Mammary epithelial cell (primary cell): ENCODE data around the gene TYSND1.

ENCODE experiments used
- EZH2 ChIP-seq: IDR thresholded peaks from 2 replicates; pipeline ENCODE4 v1.6.1; 2012; ENCODE audit warnings: low read length, inconsistent platforms, borderline replicate concordance
- TF ChIP-seq, protein P1 (sequence below), 2 donors: IDR thresholded peaks in 1 of 2; conservative IDR thresholded peaks in 1 of 2; 2 replicates each; pipeline ENCODE4 v1.5.1; 2011 to 2012; ENCODE audit warnings: inconsistent platforms in 2 of 2, low read length in 2 of 2, mild to moderate bottlenecking in 2 of 2, control low read depth in 1 of 2, low read depth in 1 of 2; ENCODE audit not compliant: insufficient read depth in 1 of 2; ENCODE audit errors: extremely low read depth in 1 of 2

DNA sequence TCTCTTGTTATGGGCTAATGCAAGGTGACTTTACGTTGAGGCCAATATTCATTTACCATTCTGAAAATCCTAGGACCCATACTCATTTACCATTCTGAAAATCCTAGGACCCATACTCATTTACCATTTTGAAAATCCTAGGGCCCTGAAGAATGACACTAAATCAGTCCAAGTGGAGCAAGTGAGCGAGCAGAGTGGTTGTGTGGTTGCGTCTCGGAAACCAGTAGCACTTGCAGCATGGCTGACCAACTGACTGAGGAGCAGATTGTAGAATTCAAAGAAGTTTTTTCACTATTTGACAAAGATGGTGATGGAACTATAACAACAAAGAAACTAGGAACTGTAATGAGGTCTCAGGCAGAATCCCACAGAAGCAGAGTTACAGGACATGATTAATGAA is 16.9 kb upstream of the TYSND1 start:
- TF ChIP-seq, protein P1, sequence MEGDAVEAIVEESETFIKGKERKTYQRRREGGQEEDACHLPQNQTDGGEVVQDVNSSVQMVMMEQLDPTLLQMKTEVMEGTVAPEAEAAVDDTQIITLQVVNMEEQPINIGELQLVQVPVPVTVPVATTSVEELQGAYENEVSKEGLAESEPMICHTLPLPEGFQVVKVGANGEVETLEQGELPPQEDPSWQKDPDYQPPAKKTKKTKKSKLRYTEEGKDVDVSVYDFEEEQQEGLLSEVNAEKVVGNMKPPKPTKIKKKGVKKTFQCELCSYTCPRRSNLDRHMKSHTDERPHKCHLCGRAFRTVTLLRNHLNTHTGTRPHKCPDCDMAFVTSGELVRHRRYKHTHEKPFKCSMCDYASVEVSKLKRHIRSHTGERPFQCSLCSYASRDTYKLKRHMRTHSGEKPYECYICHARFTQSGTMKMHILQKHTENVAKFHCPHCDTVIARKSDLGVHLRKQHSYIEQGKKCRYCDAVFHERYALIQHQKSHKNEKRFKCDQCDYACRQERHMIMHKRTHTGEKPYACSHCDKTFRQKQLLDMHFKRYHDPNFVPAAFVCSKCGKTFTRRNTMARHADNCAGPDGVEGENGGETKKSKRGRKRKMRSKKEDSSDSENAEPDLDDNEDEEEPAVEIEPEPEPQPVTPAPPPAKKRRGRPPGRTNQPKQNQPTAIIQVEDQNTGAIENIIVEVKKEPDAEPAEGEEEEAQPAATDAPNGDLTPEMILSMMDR (conservative IDR thresholded peaks at IDR 0.05 in 1 of 2, IDR thresholded peaks at IDR 0.05 in 1 of 2; ENCODE audit: extremely low read depth in 1 of 2, insufficient read depth in 1 of 2, low read depth in 1 of 2, low read length in 2 of 2) = no peak
- no peak for TF ChIP-seq EZH2
